PFSK-1 (cell line): ENCODE results near the gene MLPH.

ENCODE experiments used
- POLR2AphosphoS5 ChIP-seq: IDR thresholded peaks from 2 replicates; pipeline ENCODE4 v1.6.1; 2012; ENCODE audit warnings: low read depth, mild to moderate bottlenecking, control low read depth, low read length, moderate library complexity
- TAF1 ChIP-seq: IDR thresholded peaks from 2 replicates; pipeline ENCODE4 v1.6.1; 2012; ENCODE audit warnings: low read length, control low read depth, borderline replicate concordance; ENCODE audit not compliant: insufficient read depth

GRCh38 chr2:237593036-237593435 lies 106.0 kb downstream of the MLPH start:
- TF ChIP-seq TAF1, result no peak
- TF ChIP-seq POLR2AphosphoS5, result no peak
